Measurements from ENCODE around the gene EAF2. TPM values are rescaled to one million over a fixed set of nuclear protein-coding genes. Genes with fewer than 3 reads are reported as not detected.
A peak's percentile ranks its signal among the peaks of the same experiment; 100 is the strongest.

The EAF2 gene
- total and polyA plus RNA-seq, 12 donors: 1.4 to 13.9 (median 5.8) TPM

GRCh38 chr3:121822973-121823372, 12.0 kb upstream of the EAF2 start:
- H3K27me3 ChIP-seq: no peaks in the 10 kb centered on the region
- H3K4me1 ChIP-seq (replicated peaks in 1 of 2): no peaks in the 10 kb centered on the region
- peaks cover 0 to 5% (median 0%) of the 10 kb centered on the region in 3 donors for H3K9me3 ChIP-seq (replicated peaks in 1 of 3)
- DNase-seq: no peak
- intact Hi-C loops (cut with DNase I): no loop called here
- 95 to 98% (median 97%) methylated on average over 1 of the region's 1 CpG for WGBS, 4 donors
- H3K4me3 ChIP-seq: no peak overlapping the region
- TF ChIP-seq CTCF (IDR thresholded peaks at IDR 0.05): no peak
- peaks cover 0 to 28% of the 10 kb centered on the region in 2 donors for H3K36me3 ChIP-seq (replicated peaks in 1 of 2)
- H3K27ac ChIP-seq: no peak overlapping the region

- peak in 4 of 7 donors; percentile 21 to 30 (median 28) for DNase-seq
- no peaks in the 10 kb centered on the region for H3K27me3 ChIP-seq
- peak overlapping the region; percentile 54 to 95 (median 69) for H3K4me3 ChIP-seq
- peaks cover 0 to 6% of the 10 kb centered on the region in 2 donors for H3K36me3 ChIP-seq (replicated peaks in 1 of 2)
- peaks cover 0 to 10% of the 10 kb centered on the region in 2 donors for H3K4me1 ChIP-seq (replicated peaks in 1 of 2)
- intact Hi-C loops (cut with DNase I): no loop called here
- peak overlapping the region in 4 of 5 donors; percentile 22 to 87 (median 74) for H3K27ac ChIP-seq
- TF ChIP-seq CTCF (IDR thresholded peaks at IDR 0.05) (no peak), POLR2A (IDR thresholded peaks at IDR 0.05) (no peak)
- WGBS, 4 donors: 9 to 14% (median 12%) methylated on average over 15 of the region's 15 CpGs
- H3K9me3 ChIP-seq (replicated peaks in 1 of 3): no peaks in the 10 kb centered on the region
These were observed 795 bp upstream of the EAF2 start for GRCh38 chr3:121834157-121834670.

GRCh38 chr3:121835465-121835801, 424 bp downstream of the EAF2 start:
- no peak for TF ChIP-seq POLR2A (IDR thresholded peaks at IDR 0.05)
- Histone ChIP-seq H3K4me1 (replicated peaks in 1 of 2) (peaks cover 0 to 10% of the 10 kb centered on the region in 2 donors), H3K4me3 (peak overlapping the region in 3 of 4 donors; percentile 58 to 95 (median 65)), H3K27ac (peak overlapping the region in 4 of 5 donors; percentile 63 to 87 (median 74)), H3K36me3 (replicated peaks in 1 of 2) (peaks cover 0 to 6% of the 10 kb centered on the region in 2 donors), H3K9me3 (replicated peaks in 1 of 3) (no peaks in the 10 kb centered on the region), H3K27me3 (no peaks in the 10 kb centered on the region)
- intact Hi-C loops (cut with DNase I): no loop called here
- 0 to 1% (median 0%) methylated on average over 11 of the region's 11 CpGs for WGBS, 4 donors
- peak in 1 of 7 donors; percentile 55 for DNase-seq

GRCh38 chr3:121836064-121836463, 1.1 kb downstream of the EAF2 start:
- WGBS, 4 donors: 58 to 72% (median 69%) methylated on average over 4 of the region's 4 CpGs
- Histone ChIP-seq H3K27ac (no peak overlapping the region), H3K4me3 (peak overlapping the region in 2 of 4 donors; percentile 58 to 95), H3K4me1 (replicated peaks in 1 of 2) (peaks cover 0 to 10% of the 10 kb centered on the region in 2 donors), H3K9me3 (replicated peaks in 1 of 3) (no peaks in the 10 kb centered on the region), H3K36me3 (replicated peaks in 1 of 2) (peaks cover 0 to 5% of the 10 kb centered on the region in 2 donors), H3K27me3 (no peaks in the 10 kb centered on the region)
- DNase-seq: no peak
- TF ChIP-seq POLR2A (IDR thresholded peaks at IDR 0.05) (no peak), CTCF (IDR thresholded peaks at IDR 0.05) (no peak)
- intact Hi-C loops (cut with DNase I): no loop called here

- peak overlapping the region in 1 of 4 donors; percentile 95 for H3K4me3 ChIP-seq
- no peak for DNase-seq
- 77 to 83% (median 82%) methylated on average over 3 of the region's 3 CpGs for WGBS, 4 donors
- peaks cover 0 to under 1% of the 10 kb centered on the region in 2 donors for H3K36me3 ChIP-seq (replicated peaks in 1 of 2)
- H3K27me3 ChIP-seq: no peaks in the 10 kb centered on the region
- H3K27ac ChIP-seq: no peak overlapping the region
- intact Hi-C loops (cut with DNase I): no loop called here
- peaks cover 0 to 10% of the 10 kb centered on the region in 2 donors for H3K4me1 ChIP-seq (replicated peaks in 1 of 2)
- TF ChIP-seq POLR2A (IDR thresholded peaks at IDR 0.05) (no peak), CTCF (IDR thresholded peaks at IDR 0.05) (no peak)
- H3K9me3 ChIP-seq (replicated peaks in 1 of 3): no peaks in the 10 kb centered on the region
These were observed 1.5 kb downstream of the EAF2 start for GRCh38 chr3:121836481-121836880.

All from adrenal gland (tissue), 12 donors.